ENCODE results near the gene EPN2.

GRCh38 chr17:19255279-19255678 is 18.1 kb downstream of the EPN2 start:
- no peak for TF ChIP-seq CTCF (conservative IDR thresholded peaks at IDR 0.05 in 1 of 2, IDR thresholded peaks at IDR 0.05 in 1 of 2; ENCODE audit: low read depth in 1 of 2, low read length in 2 of 2)
- TF ChIP-seq EZH2 (IDR thresholded peaks at IDR 0.05; ENCODE audit: low read length, missing control alignments) = no peak
